ENCODE results near the gene UBE2D2. TPM values are rescaled to one million over a fixed set of nuclear protein-coding genes. Genes with fewer than 3 reads are reported as not detected.

UBE2D2 gene
- total and polyA plus RNA-seq, 10 of the 15 experiments (the other 5 are each of a cell fraction or from before 2014, with no cell fraction given): 58.6 to 245 (median 128) TPM

- TF ChIP-seq HDGF (IDR thresholded peaks at IDR 0.05): no peak
- TF ChIP-seq ZNF24 (IDR thresholded peaks at IDR 0.05): peak; percentile 45; the same call in 1 of the 2 replicates
- TF ChIP-seq ZNF687 (IDR thresholded peaks at IDR 0.05): peak; percentile 94
- TF ChIP-seq MEF2A (IDR thresholded peaks at IDR 0.05; ENCODE audit: insufficient read depth, low read depth, low read length): peak; percentile 40; the same call in 1 of the 2 replicates
- TF ChIP-seq NBN (IDR thresholded peaks at IDR 0.05): 0 out of 2 replicates have a peak, but pooled peaks have one; percentile 52
- no peak for TF ChIP-seq IRF3 (IDR thresholded peaks at IDR 0.05)
- no peak for TF ChIP-seq HDAC2 (IDR thresholded peaks at IDR 0.05)
- TF ChIP-seq TARDBP (IDR thresholded peaks at IDR 0.05; ENCODE audit: borderline replicate concordance): peak; percentile 63; the same call in 1 of the 2 replicates
- peak; percentile 59; the same call in 1 of the 2 replicates for TF ChIP-seq ZBED1 (IDR thresholded peaks at IDR 0.05; ENCODE audit: borderline replicate concordance)
- peak; percentile 66 for TF ChIP-seq PKNOX1 (IDR thresholded peaks at IDR 0.05)
- TF ChIP-seq TCF7 (IDR thresholded peaks at IDR 0.05; ENCODE audit: borderline replicate concordance): no peak
- no peak for TF ChIP-seq NRF1 (conservative IDR thresholded peaks at IDR 0.05; ENCODE audit: low read depth, low read length)
- 0 out of 4 replicates have a peak, but pooled peaks have one; percentile 18 to 29 for TF ChIP-seq SRF (IDR thresholded peaks at IDR 0.05; ENCODE audit: low read depth in 2 of 2, low read length in 2 of 2)
- TF ChIP-seq USF1 (IDR thresholded peaks at IDR 0.05; ENCODE audit: borderline replicate concordance, extremely low read length, insufficient read depth, low read depth, low read length): no peak
- no peak for TF ChIP-seq SREBF1 (IDR thresholded peaks at IDR 0.05; ENCODE audit: low read length)
- peak; percentile 98 for TF ChIP-seq CHD2 (IDR thresholded peaks at IDR 0.05; ENCODE audit: borderline replicate concordance, low read depth, low read length)
- peak; percentile 65 for TF ChIP-seq NKRF (conservative IDR thresholded peaks at IDR 0.05)
- TF ChIP-seq SKIL (IDR thresholded peaks at IDR 0.05; ENCODE audit: low read depth, poor library complexity, severe bottlenecking): no peak
Observed at GRCh38 chr5:139560752-139561654, at the start of gene UBE2D2 (continued).
